Peyer's patch (tissue), 4 donors: ENCODE measurements around the gene COX7A2L.
"Not testable (repeated sequence)": the region's sequence is repeated elsewhere in the genome, so short reads cannot be mapped to it uniquely, and the experiment has no call there.

ENCODE experiments used
- POLR2A ChIP-seq, 2 donors: fragments of 450-650 bp; IDR thresholded peaks; one replicate each; pipeline ENCODE4 v1.5.1; 2017; ENCODE audit warnings: antibody characterized with exemption in 2 of 2, mild to moderate bottlenecking in 2 of 2, moderate library complexity in 2 of 2
- TF ChIP-seq, protein P1 (sequence below), 6 experiments: fragments of 450-650 bp in 4 of 6; fragments of 200-600 bp in 2 of 6; sonication (generic) in 1 of 6; IDR thresholded peaks; one replicate each; pipeline ENCODE4 v1.5.1; 2017 to 2019; ENCODE audit warnings: antibody characterized with exemption in 6 of 6, mild to moderate bottlenecking in 3 of 6, moderate library complexity in 1 of 6

- TF ChIP-seq, protein P1, sequence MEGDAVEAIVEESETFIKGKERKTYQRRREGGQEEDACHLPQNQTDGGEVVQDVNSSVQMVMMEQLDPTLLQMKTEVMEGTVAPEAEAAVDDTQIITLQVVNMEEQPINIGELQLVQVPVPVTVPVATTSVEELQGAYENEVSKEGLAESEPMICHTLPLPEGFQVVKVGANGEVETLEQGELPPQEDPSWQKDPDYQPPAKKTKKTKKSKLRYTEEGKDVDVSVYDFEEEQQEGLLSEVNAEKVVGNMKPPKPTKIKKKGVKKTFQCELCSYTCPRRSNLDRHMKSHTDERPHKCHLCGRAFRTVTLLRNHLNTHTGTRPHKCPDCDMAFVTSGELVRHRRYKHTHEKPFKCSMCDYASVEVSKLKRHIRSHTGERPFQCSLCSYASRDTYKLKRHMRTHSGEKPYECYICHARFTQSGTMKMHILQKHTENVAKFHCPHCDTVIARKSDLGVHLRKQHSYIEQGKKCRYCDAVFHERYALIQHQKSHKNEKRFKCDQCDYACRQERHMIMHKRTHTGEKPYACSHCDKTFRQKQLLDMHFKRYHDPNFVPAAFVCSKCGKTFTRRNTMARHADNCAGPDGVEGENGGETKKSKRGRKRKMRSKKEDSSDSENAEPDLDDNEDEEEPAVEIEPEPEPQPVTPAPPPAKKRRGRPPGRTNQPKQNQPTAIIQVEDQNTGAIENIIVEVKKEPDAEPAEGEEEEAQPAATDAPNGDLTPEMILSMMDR (IDR thresholded peaks at IDR 0.05) = not testable (repeated sequence)
- TF ChIP-seq POLR2A (IDR thresholded peaks at IDR 0.05) = not testable (repeated sequence)
Observed at GRCh38 chr2:42398052-42398451, 37.0 kb upstream of the COX7A2L start.
